Astrocyte (in vitro differentiated cells and primary cell): ENCODE results near the gene MOB3B.

Experiments
- EZH2 ChIP-seq: IDR thresholded peaks from 2 replicates; pipeline ENCODE4 v1.6.1; 2012; ENCODE audit warnings: mild to moderate bottlenecking, low read length, inconsistent platforms; ENCODE audit not compliant: insufficient read depth
- TF ChIP-seq, protein P1 (sequence below): IDR thresholded peaks from 2 replicates; pipeline ENCODE4 v1.5.1; 2011; ENCODE audit warnings: low read depth, mild to moderate bottlenecking, inconsistent platforms, low read length, moderate library complexity; ENCODE audit not compliant: insufficient read depth

DNA sequence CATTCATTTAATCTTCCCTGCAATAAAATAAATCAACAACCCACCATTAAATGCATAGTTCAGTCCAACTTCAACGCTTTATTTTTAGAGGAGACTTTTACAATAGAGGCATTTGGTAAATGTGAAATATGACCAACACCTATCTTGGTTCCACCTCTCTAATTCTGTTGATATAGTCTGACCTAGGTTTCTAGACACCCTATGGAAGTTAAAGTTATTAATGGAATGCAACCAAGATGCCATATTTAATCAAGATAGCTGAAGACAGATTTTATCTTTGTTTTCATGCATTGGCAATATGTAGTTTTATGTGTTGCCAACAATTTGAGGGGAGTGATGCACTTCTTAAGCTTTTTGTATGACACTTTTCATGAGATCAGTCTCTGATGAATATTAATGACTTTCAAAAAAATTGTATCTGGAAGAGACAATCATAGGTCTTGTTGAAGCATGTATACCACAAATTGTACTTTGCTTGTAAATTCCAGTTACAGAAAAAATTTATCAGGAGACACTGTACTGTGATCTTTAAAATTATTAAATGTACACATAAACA is 107.3 kb downstream of the MOB3B start:
- TF ChIP-seq, protein P1, sequence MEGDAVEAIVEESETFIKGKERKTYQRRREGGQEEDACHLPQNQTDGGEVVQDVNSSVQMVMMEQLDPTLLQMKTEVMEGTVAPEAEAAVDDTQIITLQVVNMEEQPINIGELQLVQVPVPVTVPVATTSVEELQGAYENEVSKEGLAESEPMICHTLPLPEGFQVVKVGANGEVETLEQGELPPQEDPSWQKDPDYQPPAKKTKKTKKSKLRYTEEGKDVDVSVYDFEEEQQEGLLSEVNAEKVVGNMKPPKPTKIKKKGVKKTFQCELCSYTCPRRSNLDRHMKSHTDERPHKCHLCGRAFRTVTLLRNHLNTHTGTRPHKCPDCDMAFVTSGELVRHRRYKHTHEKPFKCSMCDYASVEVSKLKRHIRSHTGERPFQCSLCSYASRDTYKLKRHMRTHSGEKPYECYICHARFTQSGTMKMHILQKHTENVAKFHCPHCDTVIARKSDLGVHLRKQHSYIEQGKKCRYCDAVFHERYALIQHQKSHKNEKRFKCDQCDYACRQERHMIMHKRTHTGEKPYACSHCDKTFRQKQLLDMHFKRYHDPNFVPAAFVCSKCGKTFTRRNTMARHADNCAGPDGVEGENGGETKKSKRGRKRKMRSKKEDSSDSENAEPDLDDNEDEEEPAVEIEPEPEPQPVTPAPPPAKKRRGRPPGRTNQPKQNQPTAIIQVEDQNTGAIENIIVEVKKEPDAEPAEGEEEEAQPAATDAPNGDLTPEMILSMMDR, result no peak
- TF ChIP-seq EZH2, result no peak
